OCI-LY7 (cell line): ENCODE measurements around the gene TRRAP. TPM values are rescaled to one million over a fixed set of nuclear protein-coding genes. Genes with fewer than 3 reads are reported as not detected.

Source experiments
- BruUV-seq: library from RNA; stranded (reverse); fragments of 400-500 nt; replicated peaks from 2 replicates; lab custom pipeline; 2021; lab: Mats Ljungman, UMichigan
- CTCF ChIA-PET: fragments of 300-600 bp; sonication (Branson Sonifier 250); formaldehyde crosslinking; loops from one replicate; lab custom pipeline; 2022; ENCODE audit warnings: antibody characterized with exemption; ENCODE audit not compliant: unreplicated experiment; lab: Charles Lee
- POLR2A ChIA-PET: fragments of 300-600 bp; sonication (Branson Sonifier 250); formaldehyde crosslinking; loops from one replicate; lab custom pipeline; 2022; ENCODE audit warnings: antibody characterized with exemption; lab: Charles Lee
- DNase-seq: peaks from one replicate; pipeline ENCODE4 v3.0.0-alpha.2; 2015; ENCODE audit warnings: low spot score
- H2AFZ ChIP-seq: fragments of 200-600 bp; sonication (generic), shearing (Covaris generic); 2 replicates; pipeline ENCODE4 v1.6.1; 2014; ENCODE audit warnings: mild to moderate bottlenecking, antibody characterized with exemption, low read length, moderate library complexity
- H3K27ac ChIP-seq: fragments of 200-600 bp; sonication (generic); 2 replicates; pipeline ENCODE4 v1.5.1; 2014; ENCODE audit warnings: mixed run types, low read depth, mild to moderate bottlenecking, moderate library complexity, low read length, inconsistent platforms; ENCODE audit not compliant: poor library complexity, severe bottlenecking
- H3K36me3 ChIP-seq: fragments of 200-600 bp; sonication (generic); 2 replicates; pipeline ENCODE4 v1.6.1; 2014; ENCODE audit warnings: mild to moderate bottlenecking, antibody characterized with exemption, low read length, moderate library complexity, mixed read lengths; ENCODE audit not compliant: insufficient read depth
- H3K4me1 ChIP-seq: fragments of 200-600 bp; sonication (generic); 2 replicates; pipeline ENCODE4 v1.5.1; 2014; ENCODE audit warnings: mild to moderate bottlenecking, low read length; ENCODE audit not compliant: insufficient read depth, poor library complexity, severe bottlenecking
- H3K4me2 ChIP-seq: fragments of 200-600 bp; sonication (generic); 2 replicates; pipeline ENCODE4 v1.6.1; 2014; ENCODE audit warnings: mild to moderate bottlenecking, low read length
- H3K4me3 ChIP-seq: fragments of 200-600 bp; sonication (generic); 2 replicates; pipeline ENCODE4 v1.5.1; 2014; ENCODE audit warnings: mild to moderate bottlenecking, low read depth, low read length; ENCODE audit not compliant: poor library complexity, severe bottlenecking
- H3K79me2 ChIP-seq: fragments of 200-600 bp; sonication (generic); 2 replicates; pipeline ENCODE4 v1.6.1; 2016; ENCODE audit warnings: low read depth, mild to moderate bottlenecking, low read length, moderate library complexity, mixed read lengths; ENCODE audit not compliant: insufficient read depth
- H3K9me2 ChIP-seq: fragments of 200-600 bp; sonication (generic); 2 replicates; pipeline ENCODE4 v1.6.1; 2016; ENCODE audit warnings: mild to moderate bottlenecking, low read length, mixed read lengths; ENCODE audit not compliant: insufficient read depth
- H3K9me3 ChIP-seq: fragments of 200-600 bp; sonication (generic); 2 replicates; pipeline ENCODE4 v1.6.1; 2014; ENCODE audit warnings: mild to moderate bottlenecking, mixed run types, low read length, mixed read lengths
- H4K20me1 ChIP-seq: fragments of 200-600 bp; sonication (generic); 2 replicates; pipeline ENCODE4 v1.6.1; 2014; ENCODE audit warnings: mild to moderate bottlenecking, antibody characterized with exemption, low read length, moderate library complexity, mixed read lengths; ENCODE audit not compliant: insufficient read depth
- EZH2phosphoT487 ChIP-seq: fragments of 200-600 bp; sonication (generic); IDR thresholded peaks from 2 replicates; pipeline ENCODE4 v1.6.1; 2018; ENCODE audit warnings: low read depth, borderline replicate concordance, mild to moderate bottlenecking, mixed run types, antibody characterized with exemption, low read length, moderate library complexity, mixed read lengths
- intact Hi-C: fragments of 100-400 bp; cut with micrococcal nuclease; formaldehyde crosslinking; loops from one replicate; pipeline ENCODE4 v1.10.0; 2022; ENCODE audit not compliant: unreplicated experiment
- total RNA-seq, 2 experiments: library from RNA; depleted of rRNA in 1 of 2; stranded (reverse); fragments of >200 nt in 1 of 2; shearing (Covaris generic) in 1 of 2; gene quantifications; 2 replicates each; pipeline ENCODE4 v1.2.3, GENCODE V29; 2014 to 2022
- TF ChIP-seq, protein P1 (sequence below): fragments of 200-600 bp; sonication (generic); conservative IDR thresholded peaks from 2 replicates; pipeline ENCODE4 v1.5.1; 2014; ENCODE audit warnings: mild to moderate bottlenecking, antibody characterized with exemption, low read length, moderate library complexity, mixed read lengths

TRRAP gene
- total RNA-seq, 2 experiments from 2014 or later, result 50.4 to 86.1 TPM

DNA sequence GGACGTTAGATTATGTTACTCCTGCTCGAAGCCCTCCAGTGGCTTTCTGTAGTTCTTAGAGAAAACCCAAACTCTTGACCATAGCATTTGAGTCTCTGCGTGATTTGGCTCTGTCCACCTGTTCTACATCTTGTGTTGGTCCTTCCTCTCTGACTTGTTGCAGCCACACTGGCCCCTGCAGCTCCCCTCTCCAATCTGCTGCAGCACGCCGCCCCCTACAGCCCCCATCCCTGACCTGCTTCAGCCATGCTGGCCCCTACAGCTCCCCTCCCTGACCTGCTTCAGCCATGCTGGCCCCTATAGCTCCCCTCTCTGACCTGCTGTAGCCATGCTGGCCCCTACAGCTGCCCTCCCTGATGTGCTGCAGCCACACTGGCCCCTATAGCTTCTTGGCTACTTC is 29.2 kb downstream of the TRRAP start:
- no peak for DNase-seq
- POLR2A ChIA-PET, result no interaction called here
- no peak for TF ChIP-seq EZH2phosphoT487
- TF ChIP-seq, protein P1, sequence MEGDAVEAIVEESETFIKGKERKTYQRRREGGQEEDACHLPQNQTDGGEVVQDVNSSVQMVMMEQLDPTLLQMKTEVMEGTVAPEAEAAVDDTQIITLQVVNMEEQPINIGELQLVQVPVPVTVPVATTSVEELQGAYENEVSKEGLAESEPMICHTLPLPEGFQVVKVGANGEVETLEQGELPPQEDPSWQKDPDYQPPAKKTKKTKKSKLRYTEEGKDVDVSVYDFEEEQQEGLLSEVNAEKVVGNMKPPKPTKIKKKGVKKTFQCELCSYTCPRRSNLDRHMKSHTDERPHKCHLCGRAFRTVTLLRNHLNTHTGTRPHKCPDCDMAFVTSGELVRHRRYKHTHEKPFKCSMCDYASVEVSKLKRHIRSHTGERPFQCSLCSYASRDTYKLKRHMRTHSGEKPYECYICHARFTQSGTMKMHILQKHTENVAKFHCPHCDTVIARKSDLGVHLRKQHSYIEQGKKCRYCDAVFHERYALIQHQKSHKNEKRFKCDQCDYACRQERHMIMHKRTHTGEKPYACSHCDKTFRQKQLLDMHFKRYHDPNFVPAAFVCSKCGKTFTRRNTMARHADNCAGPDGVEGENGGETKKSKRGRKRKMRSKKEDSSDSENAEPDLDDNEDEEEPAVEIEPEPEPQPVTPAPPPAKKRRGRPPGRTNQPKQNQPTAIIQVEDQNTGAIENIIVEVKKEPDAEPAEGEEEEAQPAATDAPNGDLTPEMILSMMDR, result 0 out of 2 replicates have a peak, but pooled peaks have one; percentile 30
- Histone ChIP-seq H3K4me2 (no peak overlapping the region), H4K20me1 (no peaks in the 10 kb centered on the region), H3K27ac (no peak overlapping the region), H3K9me2 (no peaks in the 10 kb centered on the region), H3K4me3 (no peak overlapping the region), H2AFZ (no peak overlapping the region), H3K79me2 (no peaks in the 10 kb centered on the region), H3K4me1 (no peaks in the 10 kb centered on the region), H3K36me3 (peaks cover 97% of the 10 kb centered on the region), H3K9me3 (no peaks in the 10 kb centered on the region)
- BruUV-seq, result no TSS peak
- intact Hi-C loops, result no loop called here
- CTCF ChIA-PET, result interaction anchor here (0.6 kb wide), 1 partner anchor 65 kb away, joined by 3 read pairs; no protein-coding TSS in a partner anchor

DNA sequence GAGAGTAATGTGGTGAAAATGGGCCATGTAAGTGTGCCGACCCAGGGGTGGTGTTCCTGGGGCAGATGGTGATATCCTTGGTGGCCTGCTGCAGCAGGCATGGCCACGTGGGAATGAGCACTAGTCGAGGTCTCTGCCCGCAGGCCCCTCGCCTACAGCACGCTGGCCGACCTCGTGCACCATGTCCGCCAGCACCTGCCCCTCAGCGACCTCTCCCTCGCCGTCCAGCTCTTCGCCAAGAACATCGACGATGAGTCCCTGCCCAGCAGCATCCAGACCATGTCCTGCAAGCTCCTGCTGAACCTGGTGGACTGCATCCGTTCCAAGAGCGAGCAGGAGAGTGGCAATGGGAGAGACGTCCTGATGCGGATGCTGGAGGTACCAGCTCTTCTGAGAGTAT is 30.3 kb downstream of the TRRAP start:
- POLR2A ChIA-PET, result no interaction called here
- peaks cover 97% of the 10 kb centered on the region for H3K36me3 ChIP-seq

DNA sequence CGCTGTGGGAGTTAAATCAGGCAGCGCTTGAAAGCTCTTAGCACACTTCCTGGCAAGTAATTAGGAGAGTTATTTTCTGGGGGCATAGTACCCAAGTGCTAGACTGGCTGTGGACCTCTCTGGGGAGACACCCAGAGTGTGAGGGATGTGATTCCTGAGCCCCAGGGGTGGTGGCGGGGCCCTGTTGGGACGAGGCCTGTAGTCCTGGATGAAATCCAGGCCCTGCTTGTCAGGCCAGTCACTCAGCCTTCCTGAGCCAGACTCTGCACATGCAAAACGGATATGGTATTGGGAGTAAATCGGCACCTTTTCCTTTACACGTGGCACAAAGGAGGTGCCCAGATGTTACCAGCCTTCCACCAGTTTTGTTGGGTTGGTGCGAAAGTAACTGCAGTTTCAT is 31.2 kb downstream of the TRRAP start:
- BruUV-seq, result no TSS peak
- CTCF ChIA-PET, result no interaction called here
- H2AFZ ChIP-seq, result no peak overlapping the region
- H3K9me2 ChIP-seq, result no peaks in the 10 kb centered on the region
- DNase-seq, result no peak
- intact Hi-C loops, result no loop called here
- no peak overlapping the region for H3K4me2 ChIP-seq
- H3K9me3 ChIP-seq, result no peaks in the 10 kb centered on the region
- no peaks in the 10 kb centered on the region for H3K79me2 ChIP-seq
- POLR2A ChIA-PET, result interaction anchor here (2.1 kb wide), 1 partner anchor 18 kb away, joined by 5 read pairs; no protein-coding TSS in a partner anchor
- H3K4me3 ChIP-seq, result no peak overlapping the region
- TF ChIP-seq, protein P1, result no peak
- no peak for TF ChIP-seq EZH2phosphoT487
- no peaks in the 10 kb centered on the region for H4K20me1 ChIP-seq
- no peaks in the 10 kb centered on the region for H3K4me1 ChIP-seq
- peaks cover 96% of the 10 kb centered on the region for H3K36me3 ChIP-seq
- H3K27ac ChIP-seq, result no peak overlapping the region

More for the DNA sequence above, 30.3 kb downstream of the TRRAP start:
- no peak overlapping the region for H3K4me2 ChIP-seq
- no peak overlapping the region for H3K4me3 ChIP-seq
- H4K20me1 ChIP-seq, result no peaks in the 10 kb centered on the region
- DNase-seq, result no peak
- no peak for TF ChIP-seq EZH2phosphoT487
- TF ChIP-seq, protein P1, result no peak
- no peaks in the 10 kb centered on the region for H3K9me3 ChIP-seq
- H3K27ac ChIP-seq, result no peak overlapping the region
- no peak overlapping the region for H2AFZ ChIP-seq
- no peaks in the 10 kb centered on the region for H3K4me1 ChIP-seq
- intact Hi-C loops, result no loop called here
- no peaks in the 10 kb centered on the region for H3K9me2 ChIP-seq
- no TSS peak for BruUV-seq
- H3K79me2 ChIP-seq, result no peaks in the 10 kb centered on the region
- CTCF ChIA-PET, result no interaction called here
